Activated gamma-delta T cell (primary cell): ENCODE results near the gene IFT81.
"Not testable (repeated sequence)": the region's sequence is repeated elsewhere in the genome, so short reads cannot be mapped to it uniquely, and the experiment has no call there.

Experiments
- DNase-seq: peaks from one replicate; lab custom pipeline; 2025; lab: John Stamatoyannopoulos, UW

Gene IFT81

GRCh38 chr12:110205931-110206330, 81.8 kb downstream of the IFT81 start:
- DNase-seq = no peak

- not testable (repeated sequence) for DNase-seq
Measured at GRCh38 chr12:110211639-110212536, 87.7 kb downstream of the IFT81 start.

GRCh38 chr12:110217996-110218674, 94.0 kb downstream of the IFT81 start:
- no peak for DNase-seq

- DNase-seq = no peak
Measured at GRCh38 chr12:110222027-110222426, 97.9 kb downstream of the IFT81 start.

GRCh38 chr12:110222433-110222832, 98.3 kb downstream of the IFT81 start:
- no peak for DNase-seq

GRCh38 chr12:110223777-110224378, 99.7 kb downstream of the IFT81 start:
- DNase-seq = no peak

- no peak for DNase-seq
Measured at GRCh38 chr12:110224379-110225304, 100.5 kb downstream of the IFT81 start.

GRCh38 chr12:110227138-110227537, 103.0 kb downstream of the IFT81 start:
- DNase-seq = no peak

- not testable (repeated sequence) for DNase-seq
Measured at GRCh38 chr12:110228348-110228747, 104.2 kb downstream of the IFT81 start.

- no peak for DNase-seq
Measured at GRCh38 chr12:110228756-110229155, 104.6 kb downstream of the IFT81 start.

- DNase-seq = no peak
Measured at GRCh38 chr12:110229409-110229808, 105.3 kb downstream of the IFT81 start.

GRCh38 chr12:110230655-110231054, 106.5 kb downstream of the IFT81 start:
- no peak for DNase-seq

GRCh38 chr12:110233212-110233903, 109.2 kb downstream of the IFT81 start:
- no peak for DNase-seq

- no peak for DNase-seq
Measured at GRCh38 chr12:110234331-110234751, 110.2 kb downstream of the IFT81 start.

GRCh38 chr12:110234755-110235154, 110.6 kb downstream of the IFT81 start:
- no peak for DNase-seq

- no peak for DNase-seq
Measured at GRCh38 chr12:110235383-110235782, 111.2 kb downstream of the IFT81 start.

GRCh38 chr12:110243227-110243626, 119.1 kb downstream of the IFT81 start:
- no peak for DNase-seq

- no peak for DNase-seq
Measured at GRCh38 chr12:110244372-110244771, 120.2 kb downstream of the IFT81 start.

- DNase-seq = no peak
Measured at GRCh38 chr12:110244829-110245228, 120.7 kb downstream of the IFT81 start.

- no peak for DNase-seq
Measured at GRCh38 chr12:110245369-110245772, 121.2 kb downstream of the IFT81 start.
